ENCODE data around the gene SPSB3. TPM values are rescaled to one million over a fixed set of nuclear protein-coding genes. Genes with fewer than 3 reads are reported as not detected.
A peak's percentile ranks its signal among the peaks of the same experiment; 100 is the strongest.

The SPSB3 gene
- total RNA-seq, 1 donor from 2014 or later, result 57.9 TPM

GRCh38 chr16:1774448-1774780, 8.0 kb downstream of the SPSB3 start:
- H3K4me3 ChIP-seq (ENCODE audit: low read depth, low read length), result peak overlapping the region; percentile 85
- TF ChIP-seq, protein P1, sequence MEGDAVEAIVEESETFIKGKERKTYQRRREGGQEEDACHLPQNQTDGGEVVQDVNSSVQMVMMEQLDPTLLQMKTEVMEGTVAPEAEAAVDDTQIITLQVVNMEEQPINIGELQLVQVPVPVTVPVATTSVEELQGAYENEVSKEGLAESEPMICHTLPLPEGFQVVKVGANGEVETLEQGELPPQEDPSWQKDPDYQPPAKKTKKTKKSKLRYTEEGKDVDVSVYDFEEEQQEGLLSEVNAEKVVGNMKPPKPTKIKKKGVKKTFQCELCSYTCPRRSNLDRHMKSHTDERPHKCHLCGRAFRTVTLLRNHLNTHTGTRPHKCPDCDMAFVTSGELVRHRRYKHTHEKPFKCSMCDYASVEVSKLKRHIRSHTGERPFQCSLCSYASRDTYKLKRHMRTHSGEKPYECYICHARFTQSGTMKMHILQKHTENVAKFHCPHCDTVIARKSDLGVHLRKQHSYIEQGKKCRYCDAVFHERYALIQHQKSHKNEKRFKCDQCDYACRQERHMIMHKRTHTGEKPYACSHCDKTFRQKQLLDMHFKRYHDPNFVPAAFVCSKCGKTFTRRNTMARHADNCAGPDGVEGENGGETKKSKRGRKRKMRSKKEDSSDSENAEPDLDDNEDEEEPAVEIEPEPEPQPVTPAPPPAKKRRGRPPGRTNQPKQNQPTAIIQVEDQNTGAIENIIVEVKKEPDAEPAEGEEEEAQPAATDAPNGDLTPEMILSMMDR (conservative IDR thresholded peaks at IDR 0.05; ENCODE audit: low read depth, low read length), result no peak
- no peak for DNase-seq (ENCODE audit: low read depth)

- TF ChIP-seq, protein P1 (conservative IDR thresholded peaks at IDR 0.05; ENCODE audit: low read depth, low read length), result no peak
- H3K4me3 ChIP-seq (ENCODE audit: low read depth, low read length), result peak overlapping the region; percentile 85
- DNase-seq (ENCODE audit: low read depth), result no peak
These were observed 8.5 kb downstream of the SPSB3 start for GRCh38 chr16:1773703-1774447.

GRCh38 chr16:1772908-1773702, 9.3 kb downstream of the SPSB3 start, which contains the start of gene MRPS34:
Gene MRPS34 (minus strand): TSS chr16:1773134. CDS start chr16:1773119, 15 bp downstream.
- no peak for DNase-seq (ENCODE audit: low read depth)
- H3K4me3 ChIP-seq (ENCODE audit: low read depth, low read length), result peak within 1 kb of the TSS; percentile 85
- TF ChIP-seq, protein P1 (conservative IDR thresholded peaks at IDR 0.05; ENCODE audit: low read depth, low read length), result peak; percentile 66

- no peak for DNase-seq (ENCODE audit: low read depth)
- peak within 1 kb of the TSS; percentile 85 for H3K4me3 ChIP-seq (ENCODE audit: low read depth, low read length)
- TF ChIP-seq, protein P1 (conservative IDR thresholded peaks at IDR 0.05; ENCODE audit: low read depth, low read length), result no peak
These were observed 9.9 kb downstream of the SPSB3 start, which contains the start of gene EME2 for GRCh38 chr16:1772362-1772907. Gene EME2 (plus strand): TSS chr16:1772810. CDS start chr16:1773228, 418 bp downstream.

DNA sequence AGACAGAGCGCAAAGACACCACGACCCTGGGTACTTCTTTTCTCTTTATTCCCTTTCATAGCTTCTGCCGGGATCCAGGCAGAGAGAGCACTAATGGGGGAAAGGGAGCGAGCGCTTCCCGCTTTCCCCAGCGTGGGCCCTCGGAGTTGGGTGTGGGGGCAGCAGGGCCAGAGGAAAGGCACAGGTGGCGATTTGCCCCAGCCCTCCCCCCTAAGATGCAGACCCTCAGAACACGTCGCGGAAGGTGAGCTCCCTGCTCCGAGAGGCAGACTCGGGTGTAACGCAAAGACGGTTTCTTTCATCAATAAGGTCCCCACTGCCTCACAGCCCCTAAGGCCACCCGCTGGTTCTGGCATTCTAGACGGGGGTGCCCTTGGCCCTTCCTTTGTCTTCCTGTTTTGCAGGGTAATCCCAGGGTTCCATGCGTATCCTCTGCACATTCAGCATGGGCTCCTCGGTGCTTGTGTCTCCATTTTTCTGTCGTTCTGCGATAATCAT, 10.5 kb downstream of the SPSB3 start:
- TF ChIP-seq, protein P1 (conservative IDR thresholded peaks at IDR 0.05; ENCODE audit: low read depth, low read length), result no peak
- DNase-seq (ENCODE audit: low read depth), result no peak
- peak overlapping the region; percentile 85 for H3K4me3 ChIP-seq (ENCODE audit: low read depth, low read length)

GRCh38 chr16:1771188-1771863, 11.0 kb downstream of the SPSB3 start, which contains the start of gene NME3:
Gene NME3 (minus strand): TSS chr16:1771543. CDS start chr16:1771534, 9 bp downstream.
- TF ChIP-seq, protein P1 (conservative IDR thresholded peaks at IDR 0.05; ENCODE audit: low read depth, low read length), result no peak
- no peak for DNase-seq (ENCODE audit: low read depth)

More at GRCh38 chr16:1771188-1771863, 11.0 kb downstream of the SPSB3 start, which contains the start of gene NME3:
- peak within 1 kb of the TSS; percentile 85 for H3K4me3 ChIP-seq (ENCODE audit: low read depth, low read length)

Measured in epithelial cell of proximal tubule (primary cell).